Ramos (cell line): ENCODE data around the gene ECHS1.
"Not testable (repeated sequence)": the region's sequence is repeated elsewhere in the genome, so short reads cannot be mapped to it uniquely, and the experiment has no call there.

Experiments
- in situ Hi-C: fragments of 300-500 bp; cut with MboI; formaldehyde crosslinking; loops from one replicate; pipeline ENCODE4 v1.14.3; 2022; ENCODE audit warnings: low sequenced_read_pairs; ENCODE audit not compliant: unreplicated experiment

ECHS1 gene

GRCh38 chr10:133328358-133329343, 44.5 kb downstream of the ECHS1 start:
- in situ Hi-C loops = loop anchor here (5.0 kb wide), 2 partner anchors 74 to 169 kb away; no protein-coding TSS in a partner anchor

DNA sequence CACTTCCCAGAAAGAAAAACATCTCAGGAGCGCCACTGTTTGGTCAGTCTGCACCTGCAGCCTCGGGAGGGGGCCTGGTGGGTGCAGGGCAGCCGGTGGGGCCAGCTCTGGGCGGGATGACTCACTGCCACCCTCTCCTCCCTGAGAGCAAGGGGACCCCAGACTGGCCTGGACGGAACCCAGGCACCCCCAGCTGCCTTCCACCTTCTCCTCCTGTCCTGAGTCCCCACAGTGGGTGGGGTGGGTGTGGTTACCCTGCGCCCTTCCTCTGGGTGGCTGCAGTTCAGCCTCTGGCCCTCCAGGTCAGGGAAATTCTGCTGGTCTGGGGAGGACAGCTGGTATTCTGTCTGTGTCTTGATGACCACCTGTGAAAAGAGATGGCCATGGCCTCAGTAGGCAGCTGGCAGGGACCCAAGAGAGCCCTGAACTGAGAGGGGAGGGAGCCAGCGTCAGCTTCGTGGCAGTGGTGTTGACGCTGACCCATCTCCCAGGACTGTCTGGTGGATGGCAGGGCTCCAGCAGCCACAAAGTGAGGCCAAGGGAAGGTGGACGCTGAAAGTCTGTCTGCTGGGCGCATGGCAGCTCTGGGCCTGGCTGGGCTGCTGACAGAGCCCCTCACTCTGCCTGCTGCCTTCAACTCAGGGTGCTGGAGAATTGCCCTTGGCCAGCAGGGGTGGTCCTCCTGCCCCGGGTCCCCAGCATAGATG, 45.4 kb downstream of the ECHS1 start:
- in situ Hi-C loops = loop anchor here (5.0 kb wide), 2 partner anchors 74 to 169 kb away; no protein-coding TSS in a partner anchor

DNA sequence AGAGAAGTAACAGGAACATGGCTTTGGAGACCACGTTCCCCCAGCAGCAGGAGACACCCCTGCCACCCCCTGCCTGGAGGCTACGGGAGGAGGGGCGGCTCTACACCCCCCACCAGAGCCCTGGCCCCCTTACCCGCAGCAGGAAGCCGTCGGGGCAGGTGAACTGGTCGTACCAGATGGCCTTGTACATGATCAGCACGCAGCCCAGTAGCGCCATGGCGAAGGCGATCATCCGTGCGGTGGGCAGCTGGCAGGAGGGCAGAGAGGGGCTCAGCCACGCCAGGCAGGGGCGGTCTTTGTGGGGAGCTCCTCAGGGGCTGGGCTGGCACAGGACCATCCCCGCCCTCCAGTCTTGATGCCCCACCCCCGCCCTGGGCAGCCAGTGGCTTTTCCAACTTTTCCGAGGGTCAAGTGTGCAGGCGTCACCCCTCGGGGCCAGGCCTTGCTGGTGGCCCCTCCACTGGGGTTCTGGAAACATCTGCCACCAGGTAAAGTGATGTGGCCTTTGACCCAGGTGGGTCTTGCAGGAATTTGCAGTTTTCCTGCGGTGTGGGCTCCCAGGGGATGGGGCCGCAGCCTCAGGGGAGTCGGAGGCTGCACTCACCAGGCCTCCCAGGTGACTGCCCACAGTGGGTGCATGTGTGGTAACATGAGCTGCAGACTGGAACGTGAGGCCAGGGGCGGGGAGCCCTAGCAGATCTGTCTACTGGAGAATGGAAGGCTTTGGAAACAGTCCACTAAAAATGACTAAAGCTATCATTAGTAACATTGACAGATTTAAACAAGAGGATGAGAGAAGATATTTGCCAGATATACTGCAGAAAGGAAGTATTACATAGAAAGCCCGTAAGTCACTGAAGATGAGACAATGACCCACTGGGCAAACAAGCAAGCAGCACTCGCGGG, 46.2 kb downstream of the ECHS1 start:
- in situ Hi-C loops = loop anchor here (5.0 kb wide), 2 partner anchors 75 to 170 kb away; no protein-coding TSS in a partner anchor

DNA sequence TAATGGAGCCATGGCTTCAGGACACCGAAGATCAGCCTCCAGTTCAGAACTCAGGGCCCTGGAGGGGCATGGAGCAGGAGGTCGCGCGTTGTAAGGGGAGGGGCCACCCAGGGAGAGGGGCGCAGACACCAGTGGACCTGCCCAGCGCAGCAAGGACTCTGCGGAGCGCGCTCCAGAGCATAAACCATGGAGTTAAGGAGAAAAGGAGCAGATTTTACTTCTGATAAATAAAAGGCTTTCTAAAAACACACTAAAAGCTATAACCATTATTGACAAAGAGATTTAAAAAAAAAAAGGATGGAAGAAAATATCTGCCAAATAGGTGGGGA, 47.0 kb downstream of the ECHS1 start:
- in situ Hi-C loops = loop anchor here (5.0 kb wide), 2 partner anchors 76 to 171 kb away; no protein-coding TSS in a partner anchor

DNA sequence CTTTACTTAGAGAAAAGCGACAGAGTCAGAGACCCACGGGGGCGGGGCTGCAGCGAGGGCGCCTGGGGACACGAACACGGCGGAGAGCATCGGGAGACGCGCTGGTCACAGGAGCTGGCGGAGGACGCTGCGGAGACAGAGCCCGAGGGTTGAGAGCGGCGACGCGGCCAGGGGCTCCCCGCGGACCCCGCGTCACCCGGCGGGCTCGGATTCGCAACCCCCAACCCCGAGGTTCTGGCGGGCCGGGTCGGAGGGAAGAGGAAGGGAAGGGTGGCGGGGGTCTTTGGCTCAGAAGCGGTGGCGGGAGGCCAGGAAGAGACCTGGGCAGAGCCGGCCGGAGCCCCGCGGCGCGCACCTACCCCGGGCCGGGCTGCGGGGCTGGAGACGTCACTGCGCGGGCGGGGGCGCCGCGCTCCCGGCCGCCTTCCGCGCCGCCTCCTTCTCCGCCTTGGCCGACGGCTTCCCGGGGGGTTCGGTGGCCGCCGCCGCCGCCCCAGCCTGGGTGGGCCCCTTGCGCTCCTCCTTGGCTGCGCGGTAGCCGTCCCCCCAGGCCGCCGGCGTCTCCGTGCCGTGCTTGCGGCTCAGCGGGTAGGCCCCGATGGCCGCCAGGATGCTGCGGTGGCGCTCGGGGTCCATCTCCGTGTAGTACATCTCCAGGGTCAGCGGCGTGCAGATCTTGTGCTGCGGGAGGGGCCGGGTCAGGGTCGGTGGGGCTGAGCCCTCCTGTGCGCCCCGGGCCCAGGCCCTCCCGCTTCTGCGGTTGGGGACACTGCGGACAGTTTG, 47.5 kb downstream of the ECHS1 start:
- in situ Hi-C loops = loop anchor here (5.0 kb wide), 2 partner anchors 77 to 172 kb away; no protein-coding TSS in a partner anchor

- in situ Hi-C loops = loop anchor here (5.0 kb wide), 2 partner anchors 77 to 172 kb away; no protein-coding TSS in a partner anchor
These were observed 48.3 kb downstream of the ECHS1 start for GRCh38 chr10:133324857-133325260.

DNA sequence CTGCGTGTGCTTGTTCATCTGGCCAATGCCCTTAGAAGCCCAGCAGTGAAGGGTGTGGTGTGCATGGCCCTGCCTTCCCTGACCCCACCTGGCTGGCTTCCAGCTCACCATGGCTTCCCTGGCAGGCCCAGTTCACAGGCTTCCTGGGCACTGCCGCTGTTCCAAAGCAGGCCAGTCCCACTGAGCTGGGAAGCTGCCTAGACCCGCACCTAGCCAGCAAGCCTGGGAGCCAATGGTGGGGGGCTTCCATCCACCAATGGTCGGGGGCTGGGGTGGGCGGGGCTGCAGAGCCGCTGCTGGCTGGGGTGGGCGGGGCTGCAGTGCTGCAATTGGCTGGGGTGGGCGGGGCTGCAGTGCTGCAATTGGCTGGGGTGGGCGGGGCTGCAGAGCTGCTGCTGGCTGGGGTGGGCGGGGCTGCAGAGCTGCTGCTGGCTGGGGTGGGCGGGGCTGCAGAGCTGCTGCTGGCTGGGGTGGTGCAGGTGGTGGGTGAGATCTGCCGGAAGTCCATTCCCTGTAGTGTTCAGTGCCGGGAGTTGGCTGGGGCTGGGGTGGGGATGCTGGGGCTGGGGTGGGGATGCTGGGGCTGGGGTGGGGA, 48.9 kb downstream of the ECHS1 start:
- in situ Hi-C loops = no loop called here

DNA sequence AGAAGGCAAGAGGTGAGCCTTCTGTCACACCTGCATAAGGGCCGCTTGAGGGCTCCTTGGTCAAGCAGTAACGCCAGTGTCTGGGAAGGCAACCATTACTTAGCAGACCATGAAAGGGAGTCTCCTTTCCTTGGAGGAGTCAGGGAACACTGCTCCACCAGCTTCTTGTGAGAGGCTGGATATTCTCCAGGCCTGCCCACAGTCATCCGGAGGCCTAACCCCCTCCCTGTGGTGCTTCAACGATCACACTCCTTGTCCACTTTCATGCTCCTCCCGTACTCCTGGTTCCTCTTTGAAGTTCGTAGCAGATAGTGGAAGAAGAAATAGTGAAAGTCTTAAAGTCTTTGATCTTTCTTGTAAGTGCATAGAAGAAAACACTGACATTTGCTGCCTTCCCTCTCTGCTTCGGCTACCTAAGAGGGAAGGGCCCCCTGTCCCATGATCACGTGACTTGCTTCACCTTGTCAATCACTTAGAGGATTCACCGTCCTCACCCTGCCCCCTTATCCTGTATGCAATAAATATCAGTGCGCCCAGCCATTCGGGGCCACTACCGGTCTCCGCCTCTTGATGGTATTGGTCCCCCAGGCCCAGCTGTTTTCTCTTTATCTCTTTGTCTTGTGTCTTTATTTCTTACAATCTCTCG, 51.0 kb downstream of the ECHS1 start:
- in situ Hi-C loops = not testable (repeated sequence)

- in situ Hi-C loops = not testable (repeated sequence)
These were observed 52.2 kb downstream of the ECHS1 start for GRCh38 chr10:133320852-133321422.

- in situ Hi-C loops = no loop called here
These were observed 54.5 kb downstream of the ECHS1 start for GRCh38 chr10:133318494-133319127.

- in situ Hi-C loops = no loop called here
These were observed 56.4 kb downstream of the ECHS1 start for GRCh38 chr10:133316732-133317131.

DNA sequence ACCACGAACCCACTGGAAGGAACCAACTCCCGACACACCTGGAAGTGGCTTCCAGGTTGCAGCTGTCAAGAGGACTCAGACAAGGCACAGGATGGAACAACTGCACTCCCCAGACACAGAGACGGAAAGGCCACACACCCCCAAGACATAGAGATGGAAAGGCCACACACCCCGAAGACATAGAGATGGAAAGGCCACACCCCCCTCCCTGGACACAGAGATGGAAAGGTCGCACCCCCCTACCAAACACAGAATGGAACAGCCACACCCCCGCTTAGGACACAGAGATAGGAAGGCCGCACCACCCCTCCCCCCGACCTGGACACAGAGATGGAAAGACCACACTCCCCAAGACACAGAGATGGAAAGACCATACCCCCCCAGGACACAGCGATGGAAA, 56.9 kb downstream of the ECHS1 start:
- in situ Hi-C loops = no loop called here

DNA sequence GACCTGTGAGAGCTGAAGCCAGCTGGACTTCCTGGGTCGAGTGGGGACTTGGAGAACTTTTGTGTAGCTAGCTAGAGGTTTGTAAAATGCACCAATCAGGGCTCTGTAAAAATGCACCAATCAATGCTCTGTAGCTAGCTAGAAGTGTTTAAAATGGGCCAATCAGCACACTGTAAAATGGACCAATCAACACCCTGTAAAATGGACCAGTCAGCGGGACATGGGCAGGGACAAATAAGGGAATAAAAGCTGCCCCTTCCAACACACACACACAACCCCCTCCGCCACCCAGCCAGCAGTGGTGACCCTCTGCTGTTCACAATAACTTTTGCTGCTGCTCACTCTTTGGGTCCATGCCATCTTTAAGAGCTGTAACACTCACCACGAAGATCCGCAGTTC, 57.3 kb downstream of the ECHS1 start:
- in situ Hi-C loops = no loop called here

DNA sequence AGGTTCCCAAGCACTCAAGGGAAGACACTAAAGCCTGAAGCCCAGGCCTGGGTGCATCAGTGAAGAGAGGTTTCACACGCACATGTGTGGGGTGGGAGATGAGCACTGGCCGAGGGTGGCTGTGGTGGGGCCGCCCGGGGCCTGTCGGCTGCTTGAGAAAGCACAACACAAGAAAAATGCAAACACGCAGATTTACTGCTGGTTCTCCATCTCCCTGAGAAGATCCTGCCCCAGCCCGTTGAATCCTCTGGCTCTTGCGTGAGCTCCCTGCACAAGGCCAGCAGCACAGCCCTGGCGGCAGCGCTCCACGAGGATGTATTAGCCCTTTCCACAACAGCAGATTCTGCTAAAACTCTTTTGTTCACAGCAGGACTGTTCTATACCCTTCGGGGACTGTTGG, 58.2 kb downstream of the ECHS1 start:
- in situ Hi-C loops = no loop called here

GRCh38 chr10:133313192-133313591, 60.0 kb downstream of the ECHS1 start:
- in situ Hi-C loops = no loop called here

- in situ Hi-C loops = no loop called here
These were observed 60.4 kb downstream of the ECHS1 start for GRCh38 chr10:133312769-133313145.
